Measurements from ENCODE around the gene PLCB1.

Gene PLCB1

GRCh38 chr20:8930726-8931125 is 798.7 kb downstream of the PLCB1 start:
- DNase-seq = no peak

DNA sequence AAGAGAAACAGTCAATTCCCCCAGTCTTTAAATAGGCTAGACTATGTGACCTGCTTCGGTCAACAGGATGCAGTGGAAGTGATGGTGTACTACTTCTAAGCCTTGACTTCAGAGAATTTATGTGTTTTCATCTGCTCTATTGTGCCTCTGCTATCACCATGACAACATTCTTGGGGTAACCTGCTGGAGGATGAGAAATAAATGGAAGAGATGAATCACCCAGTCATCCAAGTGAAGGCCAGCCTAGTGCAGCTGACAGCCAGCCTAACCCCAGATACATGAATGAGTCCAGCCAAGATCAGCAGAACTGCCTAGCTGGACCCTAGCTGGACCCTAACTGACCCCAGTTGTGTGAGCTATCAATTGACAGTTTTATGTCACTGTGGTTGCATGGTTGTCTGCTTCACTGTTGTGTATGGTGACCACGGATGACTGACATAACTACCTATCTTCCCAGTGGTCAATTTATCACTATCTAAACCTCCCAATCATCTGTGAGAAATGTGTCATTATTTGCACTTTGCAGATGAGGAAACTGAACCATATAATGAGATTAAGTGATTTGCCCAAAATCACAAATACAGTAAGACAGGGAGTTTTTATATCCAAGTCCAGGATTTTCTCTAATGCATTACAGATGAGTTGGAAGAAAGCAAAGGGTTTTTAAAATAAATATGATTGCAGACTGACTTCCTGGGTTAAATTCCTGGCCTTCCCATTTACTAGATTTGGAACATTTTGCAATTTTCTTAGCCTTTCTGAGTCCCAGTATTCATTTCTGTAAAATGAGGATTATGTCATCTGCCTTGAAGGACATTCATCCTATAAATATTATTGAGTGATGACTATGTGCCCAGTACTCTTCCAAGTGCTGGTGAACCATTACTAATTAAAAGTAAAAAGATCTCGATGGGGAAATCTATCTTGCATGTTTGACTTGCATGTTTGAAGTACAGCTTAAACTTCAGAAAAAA is 800.4 kb downstream of the PLCB1 start:
- no peak for DNase-seq

GRCh38 chr20:8933381-8933807 is 801.3 kb downstream of the PLCB1 start:
- no peak for DNase-seq

DNA sequence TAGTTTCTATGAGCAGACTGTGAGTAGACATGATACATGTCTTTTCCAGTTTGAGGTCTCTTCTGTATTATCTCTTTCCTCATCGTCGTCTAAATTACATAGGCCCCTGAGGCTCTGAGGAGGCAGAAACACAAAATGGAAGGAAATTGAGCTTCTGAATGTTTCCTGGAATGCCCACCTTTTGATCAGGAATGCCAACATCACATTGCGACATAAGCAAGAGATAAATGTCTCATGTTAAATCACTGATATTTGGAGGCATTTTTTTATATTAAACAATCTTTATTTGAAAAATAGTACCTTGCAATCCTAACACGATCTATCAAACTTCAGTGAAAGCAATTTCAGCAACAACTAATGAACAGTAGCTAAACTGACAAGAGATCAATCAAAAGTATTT is 802.3 kb downstream of the PLCB1 start:
- DNase-seq = no peak

Data from NCI-H2081 (cell line).